ENCODE measurements around the gene MUC15.
"Not testable (repeated sequence)": the region's sequence is repeated elsewhere in the genome, so short reads cannot be mapped to it uniquely, and the experiment has no call there.

Gene MUC15

GRCh38 chr11:26571861-26572654, at the start of gene MUC15:
Gene MUC15, minus strand, starts transcription at chr11:26572263. Its CDS starts 5,169 bp downstream, at chr11:26567094.
- DNase-seq (ENCODE audit: low spot score): no peak

- peak; percentile 39 for DNase-seq (ENCODE audit: low spot score)
Measured at GRCh38 chr11:26621132-26621531, 49.1 kb upstream of the MUC15 start.

GRCh38 chr11:26620282-26621045, 48.4 kb upstream of the MUC15 start:
- no peak for DNase-seq (ENCODE audit: low spot score)

GRCh38 chr11:26618441-26618840, 46.4 kb upstream of the MUC15 start:
- no peak for DNase-seq (ENCODE audit: low spot score)

- no peak for DNase-seq (ENCODE audit: low spot score)
Measured at GRCh38 chr11:26613759-26614158, 41.7 kb upstream of the MUC15 start.

- DNase-seq (ENCODE audit: low spot score): no peak
Measured at GRCh38 chr11:26608507-26609146, 36.6 kb upstream of the MUC15 start.

GRCh38 chr11:26607725-26608506, 35.9 kb upstream of the MUC15 start:
- DNase-seq (ENCODE audit: low spot score): no peak

GRCh38 chr11:26599876-26600434, 27.9 kb upstream of the MUC15 start:
- no peak for DNase-seq (ENCODE audit: low spot score)

- DNase-seq (ENCODE audit: low spot score): peak; percentile 20
Measured at GRCh38 chr11:26599425-26599824, 27.4 kb upstream of the MUC15 start.

- DNase-seq (ENCODE audit: low spot score): no peak
Measured at GRCh38 chr11:26597899-26598298, 25.8 kb upstream of the MUC15 start.

- DNase-seq (ENCODE audit: low spot score): not testable (repeated sequence)
Measured at GRCh38 chr11:26597049-26597689, 25.1 kb upstream of the MUC15 start.

GRCh38 chr11:26595207-26595865, 23.3 kb upstream of the MUC15 start:
- not testable (repeated sequence) for DNase-seq (ENCODE audit: low spot score)

- no peak for DNase-seq (ENCODE audit: low spot score)
Measured at GRCh38 chr11:26593691-26594090, 21.6 kb upstream of the MUC15 start.

GRCh38 chr11:26587073-26587472, 15.0 kb upstream of the MUC15 start:
- DNase-seq (ENCODE audit: low spot score): no peak

- DNase-seq (ENCODE audit: low spot score): no peak
Measured at GRCh38 chr11:26584818-26585217, 12.8 kb upstream of the MUC15 start.

- DNase-seq (ENCODE audit: low spot score): no peak
Measured at GRCh38 chr11:26583550-26583949, 11.5 kb upstream of the MUC15 start.

GRCh38 chr11:26580929-26581328, 8.9 kb upstream of the MUC15 start:
- DNase-seq (ENCODE audit: low spot score): no peak

GRCh38 chr11:26579683-26580082, 7.6 kb upstream of the MUC15 start:
- DNase-seq (ENCODE audit: low spot score): no peak

- no peak for DNase-seq (ENCODE audit: low spot score)
Measured at GRCh38 chr11:26578998-26579661, 7.1 kb upstream of the MUC15 start.

GRCh38 chr11:26575946-26576345, 3.9 kb upstream of the MUC15 start:
- no peak for DNase-seq (ENCODE audit: low spot score)

Measured in AG08396 (cell line).